GM12872 (cell line): ENCODE measurements around the gene SPRR4.

Source experiments
- CTCF ChIP-seq: IDR thresholded peaks from 3 replicates; pipeline ENCODE4 v1.5.1; 2011; ENCODE audit warnings: low read depth, mild to moderate bottlenecking, low read length, moderate library complexity; ENCODE audit not compliant: insufficient read depth

The SPRR4 gene

GRCh38 chr1:152980676-152981075 is 10.2 kb downstream of the SPRR4 start:
- no peak for TF ChIP-seq CTCF

- TF ChIP-seq CTCF = no peak
Observed at GRCh38 chr1:152981146-152981871, 10.9 kb downstream of the SPRR4 start.

GRCh38 chr1:152982076-152982475 is 11.6 kb downstream of the SPRR4 start:
- TF ChIP-seq CTCF = no peak

- TF ChIP-seq CTCF = no peak
Observed at GRCh38 chr1:152983234-152983633, 12.8 kb downstream of the SPRR4 start.

GRCh38 chr1:152983743-152984142 is 13.3 kb downstream of the SPRR4 start, which contains the start of gene SPRR1A:
Gene SPRR1A (plus strand): TSS chr1:152984081. CDS start chr1:152985231, 1,150 bp downstream.
- no peak for TF ChIP-seq CTCF

GRCh38 chr1:152986578-152986977 is 16.1 kb downstream of the SPRR4 start:
- TF ChIP-seq CTCF = no peak

- TF ChIP-seq CTCF = no peak
Observed at GRCh38 chr1:152993186-152993585, 22.7 kb downstream of the SPRR4 start.
